GM18909 (cell line): ENCODE results near the gene INO80C.
"Not testable (repeated sequence)": the region's sequence is repeated elsewhere in the genome, so short reads cannot be mapped to it uniquely, and the experiment has no call there.

ENCODE experiments used
- ATAC-seq: cut with Tn5 transposase; IDR thresholded peaks from one replicate; pipeline ENCODE4 v1.9.1; 2021; ENCODE audit warnings: mild to moderate bottlenecking; ENCODE audit not compliant: unreplicated experiment, poor library complexity

The INO80C gene

DNA sequence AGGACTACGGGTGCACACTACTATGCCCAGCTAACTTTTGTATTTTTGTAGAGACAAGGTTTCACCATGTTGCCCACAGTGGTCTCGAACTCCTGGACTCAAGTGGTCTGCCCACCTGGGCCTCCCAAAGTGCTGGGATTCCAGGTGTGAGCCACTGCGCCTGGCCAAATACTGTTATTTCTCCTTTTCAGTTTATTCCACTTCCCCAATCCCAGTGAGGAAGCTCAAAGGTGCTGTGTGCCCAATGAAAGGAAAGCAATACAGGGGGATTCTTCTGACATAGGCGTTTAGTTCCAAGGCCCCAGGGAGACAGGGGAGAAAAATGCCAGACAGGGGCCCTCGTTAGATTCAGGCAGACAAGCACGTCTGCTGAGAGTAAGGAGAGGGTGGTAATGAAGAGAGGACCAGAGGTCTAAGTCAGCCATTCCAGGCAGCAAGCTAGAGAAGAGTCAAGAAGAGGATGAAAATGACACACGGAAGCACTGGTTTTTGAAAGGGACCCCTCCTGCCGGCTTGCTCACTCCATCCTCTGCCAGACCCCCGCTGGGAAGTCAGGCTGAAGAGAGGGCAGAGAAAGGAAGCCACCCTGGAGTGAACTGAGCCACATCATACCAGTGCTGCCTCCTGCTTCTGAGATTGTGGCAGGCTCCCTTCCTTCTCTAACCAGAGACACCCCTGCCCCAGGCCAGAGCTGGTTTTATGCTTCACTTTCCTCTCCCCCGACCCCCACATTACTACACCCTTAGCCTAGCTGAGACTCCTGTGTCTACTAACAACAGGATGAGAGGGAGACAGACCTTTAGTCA is 6.7 kb downstream of the INO80C start:
- ATAC-seq = no peak

DNA sequence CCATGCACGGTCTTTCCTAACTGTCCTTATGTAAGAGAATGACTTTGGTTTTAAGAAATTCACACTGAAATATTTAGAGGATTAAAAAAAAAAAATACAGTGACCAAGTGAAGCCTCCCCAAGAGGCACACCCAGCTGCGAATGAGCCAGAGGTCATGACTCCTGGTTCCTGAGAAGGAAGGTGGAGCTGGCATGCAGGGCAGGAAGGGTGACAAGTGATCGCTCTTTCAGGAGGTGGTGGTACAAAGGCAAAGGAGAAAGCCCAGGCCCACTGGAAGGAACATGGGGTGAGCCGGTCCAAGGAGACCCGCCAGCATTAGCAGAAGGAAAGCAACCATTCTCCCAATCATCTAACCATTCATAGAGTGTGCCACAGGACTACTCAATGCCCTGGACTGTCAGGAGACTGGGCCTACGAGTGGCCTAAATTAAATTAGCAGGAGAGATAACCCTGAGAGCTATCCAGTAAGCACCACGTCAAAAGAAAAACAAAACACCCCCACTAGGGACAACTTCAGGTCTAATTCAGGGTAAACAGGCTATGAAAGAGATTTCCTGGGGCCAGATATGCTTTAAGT is 7.8 kb downstream of the INO80C start:
- no peak for ATAC-seq

GRCh38 chr18:35489281-35489680 is 8.5 kb downstream of the INO80C start:
- ATAC-seq = not testable (repeated sequence)

GRCh38 chr18:35488396-35488795 is 9.4 kb downstream of the INO80C start:
- ATAC-seq = not testable (repeated sequence)

- ATAC-seq = not testable (repeated sequence)
Measured at GRCh38 chr18:35487525-35487924, 10.2 kb downstream of the INO80C start.

DNA sequence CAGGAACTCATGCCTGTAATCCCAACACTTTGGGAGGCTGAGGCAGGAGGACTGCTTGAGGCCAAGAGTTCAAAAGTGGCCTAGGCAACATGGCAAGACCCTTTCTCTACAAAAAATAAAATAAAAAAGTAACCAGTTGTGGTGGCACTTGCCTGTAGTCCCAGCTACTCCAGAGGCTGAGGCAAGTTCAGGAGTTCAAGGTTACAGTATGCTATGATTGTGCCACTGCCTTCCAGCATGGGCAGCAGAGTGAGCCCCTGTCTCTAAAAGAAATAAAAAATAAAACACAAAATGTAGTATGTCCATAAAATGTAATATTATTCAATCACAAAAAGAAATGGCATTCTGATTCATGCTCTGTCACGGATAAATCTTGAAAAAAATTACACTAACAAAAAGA is 11.9 kb downstream of the INO80C start:
- no peak for ATAC-seq

- peak; percentile 63 for ATAC-seq
Measured at GRCh38 chr18:35484034-35484433, 13.7 kb downstream of the INO80C start.

DNA sequence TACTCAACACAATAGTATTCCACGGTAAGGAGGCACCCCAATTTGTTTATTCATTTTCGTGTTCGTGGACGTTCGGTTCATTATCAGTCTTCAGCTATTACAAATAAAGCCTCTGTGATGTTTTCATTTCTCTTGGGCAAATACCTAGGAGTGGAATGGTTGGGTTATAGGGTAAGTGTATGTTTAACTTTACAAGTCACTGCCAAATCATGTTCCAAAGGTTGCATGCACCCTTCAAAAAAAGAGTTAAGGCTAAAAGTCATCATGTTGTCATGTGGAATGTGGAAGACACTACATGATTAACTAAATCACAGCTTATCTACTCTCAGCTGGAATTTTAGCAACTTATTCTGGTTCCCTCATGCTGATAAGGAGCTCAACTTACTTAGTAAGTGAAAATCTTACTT is 15.8 kb downstream of the INO80C start:
- ATAC-seq = no peak

DNA sequence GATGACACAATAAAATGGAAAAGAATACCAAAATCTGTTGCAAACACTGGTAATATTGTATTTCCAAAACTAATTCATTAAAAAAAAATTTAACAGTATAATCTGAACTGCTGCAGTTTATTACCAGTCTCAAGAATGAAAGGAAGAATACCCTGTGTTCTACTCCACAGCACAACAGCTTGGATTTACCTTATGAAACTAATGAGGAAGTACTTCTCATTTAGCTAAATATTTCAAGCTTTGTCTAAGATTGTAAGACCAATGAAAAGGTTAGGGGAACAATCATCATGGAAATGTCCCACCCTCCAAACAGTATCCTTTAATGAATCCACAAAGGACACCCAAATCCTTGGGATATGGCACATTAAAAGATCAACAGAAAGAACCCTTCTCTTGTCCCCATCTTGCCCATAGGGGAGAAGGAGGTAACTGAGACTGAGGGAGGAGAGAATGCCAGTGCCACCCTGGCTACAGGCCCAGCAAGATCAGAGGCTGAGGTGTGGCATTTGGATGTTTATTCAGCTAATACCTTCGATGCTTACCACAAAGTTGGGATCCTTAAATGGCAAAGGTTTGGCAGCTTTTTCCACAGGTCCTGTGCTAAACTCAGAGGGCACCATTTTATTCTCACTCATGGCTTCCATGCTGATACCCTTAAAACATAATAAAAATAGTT is 17.7 kb downstream of the INO80C start:
- no peak for ATAC-seq

- ATAC-seq = peak; percentile 52
Measured at GRCh38 chr18:35478520-35479435, 19.0 kb downstream of the INO80C start.

GRCh38 chr18:35477974-35478373 is 19.8 kb downstream of the INO80C start:
- no peak for ATAC-seq

- no peak for ATAC-seq
Measured at GRCh38 chr18:35477497-35477896, 20.3 kb downstream of the INO80C start.

- no peak for ATAC-seq
Measured at GRCh38 chr18:35474884-35475283, 22.9 kb downstream of the INO80C start.

DNA sequence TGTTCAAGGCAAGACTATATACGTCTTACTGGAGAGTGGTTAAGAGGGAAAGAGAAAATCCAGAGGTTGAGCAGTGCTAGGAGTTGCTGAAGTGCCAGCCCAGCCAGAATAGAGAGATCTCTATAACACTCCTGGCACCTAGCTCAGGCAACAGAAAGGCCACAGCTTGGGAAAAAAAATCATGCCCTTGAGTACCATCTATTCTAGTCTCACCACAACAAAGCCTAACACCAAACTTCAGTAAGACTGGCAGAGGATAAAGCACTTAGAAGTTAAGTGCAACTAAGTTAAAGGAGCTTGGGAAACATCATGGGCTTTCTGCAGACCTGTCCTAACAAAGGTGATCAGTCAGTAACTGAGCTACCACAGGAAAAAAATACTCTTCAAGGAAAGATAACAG is 24.2 kb downstream of the INO80C start:
- ATAC-seq = no peak

DNA sequence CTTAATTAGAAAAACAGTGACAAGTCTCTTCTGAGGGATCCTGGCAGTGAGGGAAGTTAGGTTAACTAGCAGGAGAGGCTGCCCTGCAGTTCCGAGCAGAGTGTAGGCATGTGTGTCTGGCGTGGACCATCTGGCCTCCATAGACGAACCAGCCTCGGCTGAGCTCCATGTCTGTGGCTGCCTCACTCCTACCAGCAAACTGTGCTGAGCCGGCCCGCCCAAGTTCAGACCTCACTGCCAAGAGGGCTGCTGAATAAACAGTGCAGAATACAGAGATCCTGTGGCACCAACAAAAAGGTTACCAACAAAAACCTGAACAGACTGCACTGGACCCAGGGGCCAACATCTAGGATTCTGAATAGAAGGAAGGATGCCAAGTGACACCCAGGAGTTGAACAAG is 27.3 kb downstream of the INO80C start:
- no peak for ATAC-seq

- no peak for ATAC-seq
Measured at GRCh38 chr18:35469725-35470124, 28.0 kb downstream of the INO80C start.

DNA sequence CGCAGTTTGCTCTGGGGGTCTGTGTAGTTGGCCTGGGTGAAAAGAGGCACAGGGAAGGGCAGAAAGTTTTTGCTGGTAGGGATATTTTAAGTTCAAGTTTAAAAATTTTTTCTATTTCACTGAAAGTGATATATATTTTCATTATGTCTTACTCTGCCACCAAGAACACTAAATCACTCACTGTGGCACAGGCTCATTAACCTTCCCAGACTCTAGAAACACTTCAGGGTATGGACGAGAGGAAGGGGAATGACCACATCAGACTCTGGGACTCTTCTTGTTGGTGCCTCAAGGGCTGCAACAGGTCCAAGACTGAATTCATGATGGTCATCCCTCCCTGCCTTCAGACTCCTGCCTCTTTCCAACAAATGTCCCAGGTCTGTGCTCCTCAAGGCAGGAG is 29.0 kb downstream of the INO80C start:
- ATAC-seq = no peak

DNA sequence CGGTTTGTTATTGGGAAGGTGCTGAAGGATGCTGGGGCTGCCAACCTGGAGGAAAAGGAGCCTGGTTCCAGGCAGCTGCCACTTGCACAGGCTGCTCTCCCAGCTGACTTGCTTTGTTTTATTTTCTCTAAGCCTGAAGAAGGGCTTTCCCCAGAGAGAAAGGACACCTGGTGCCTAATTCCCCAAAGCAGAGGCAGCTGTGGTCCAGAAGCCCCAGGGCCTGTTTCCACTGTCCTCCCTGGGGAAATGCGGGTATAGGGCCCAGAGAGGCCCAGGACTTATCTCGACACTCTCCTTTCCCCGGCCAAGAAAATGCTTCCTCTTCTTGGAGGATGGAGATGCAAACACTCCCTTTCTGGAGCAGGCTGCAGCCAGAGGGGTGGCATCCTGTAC is 30.1 kb downstream of the INO80C start:
- ATAC-seq = peak; percentile 89

GRCh38 chr18:35466815-35467623 is 30.7 kb downstream of the INO80C start:
- ATAC-seq = no peak

GRCh38 chr18:35466334-35466733 is 31.4 kb downstream of the INO80C start:
- no peak for ATAC-seq
